Measurements from ENCODE around the gene TRABD2A. TPM values are rescaled to one million over a fixed set of nuclear protein-coding genes. Genes with fewer than 3 reads are reported as not detected.

TRABD2A gene
- total RNA-seq, 1 experiment from 2014 or later, result 0.68 TPM

DNA sequence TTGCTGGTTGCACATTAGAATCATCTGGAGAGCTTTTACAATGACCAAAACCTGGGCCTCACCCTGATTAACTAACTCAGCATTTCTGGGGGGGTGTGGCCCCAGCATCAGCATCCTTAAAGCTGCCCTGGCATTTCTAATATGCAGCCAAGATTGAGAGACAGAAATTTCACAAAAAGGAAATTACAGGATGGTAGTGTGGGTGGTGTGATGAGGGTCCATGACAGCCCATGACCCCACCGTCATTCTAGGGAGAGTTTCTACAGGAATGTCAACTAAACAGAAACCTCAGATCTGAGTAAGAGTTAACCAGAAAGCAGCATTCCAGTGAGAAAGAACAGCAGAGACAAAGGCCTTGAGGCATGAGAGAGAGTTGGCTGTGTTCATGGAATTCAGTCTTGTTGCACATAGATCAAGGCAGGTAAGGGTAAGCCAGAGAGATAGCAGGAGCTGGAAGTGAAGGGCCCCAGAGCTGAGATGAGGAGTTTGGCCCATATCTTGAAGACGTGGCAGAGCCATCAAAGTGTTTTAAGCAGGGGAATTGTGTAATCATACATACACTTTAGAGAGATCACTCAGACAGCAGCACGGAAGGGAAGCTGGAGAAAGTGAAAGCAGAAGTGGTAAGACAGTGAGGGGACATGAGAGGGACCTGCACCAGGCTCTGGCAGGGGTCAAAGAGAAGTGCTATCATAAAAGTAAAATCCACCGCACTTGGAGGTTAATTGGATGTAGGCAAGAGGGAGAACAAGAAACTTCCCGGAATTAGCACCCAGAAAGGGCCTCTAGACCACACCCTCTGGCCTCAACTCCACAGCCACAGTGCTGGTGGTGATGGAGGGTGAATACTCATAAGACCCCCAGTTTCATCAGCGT lies 7.8 kb upstream of the TRABD2A start:
- no peaks in the 10 kb centered on the region for H3K27me3 Mint-ChIP-seq (ENCODE audit: unreplicated experiment)
- TF ChIP-seq, protein P1, sequence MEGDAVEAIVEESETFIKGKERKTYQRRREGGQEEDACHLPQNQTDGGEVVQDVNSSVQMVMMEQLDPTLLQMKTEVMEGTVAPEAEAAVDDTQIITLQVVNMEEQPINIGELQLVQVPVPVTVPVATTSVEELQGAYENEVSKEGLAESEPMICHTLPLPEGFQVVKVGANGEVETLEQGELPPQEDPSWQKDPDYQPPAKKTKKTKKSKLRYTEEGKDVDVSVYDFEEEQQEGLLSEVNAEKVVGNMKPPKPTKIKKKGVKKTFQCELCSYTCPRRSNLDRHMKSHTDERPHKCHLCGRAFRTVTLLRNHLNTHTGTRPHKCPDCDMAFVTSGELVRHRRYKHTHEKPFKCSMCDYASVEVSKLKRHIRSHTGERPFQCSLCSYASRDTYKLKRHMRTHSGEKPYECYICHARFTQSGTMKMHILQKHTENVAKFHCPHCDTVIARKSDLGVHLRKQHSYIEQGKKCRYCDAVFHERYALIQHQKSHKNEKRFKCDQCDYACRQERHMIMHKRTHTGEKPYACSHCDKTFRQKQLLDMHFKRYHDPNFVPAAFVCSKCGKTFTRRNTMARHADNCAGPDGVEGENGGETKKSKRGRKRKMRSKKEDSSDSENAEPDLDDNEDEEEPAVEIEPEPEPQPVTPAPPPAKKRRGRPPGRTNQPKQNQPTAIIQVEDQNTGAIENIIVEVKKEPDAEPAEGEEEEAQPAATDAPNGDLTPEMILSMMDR (IDR thresholded peaks at IDR 0.05; ENCODE audit: unreplicated experiment), result no peak
- no peaks in the 10 kb centered on the region for H3K36me3 Mint-ChIP-seq (ENCODE audit: insufficient read depth, unreplicated experiment)
- no peak for DNase-seq
- peaks cover 13% of the 10 kb centered on the region for H3K4me1 Mint-ChIP-seq (ENCODE audit: low read depth, unreplicated experiment)
- CTCF ChIA-PET, result interaction anchor here (0.6 to 0.9 kb wide), 2 partner anchors 37 to 379 kb away, joined by 3 to 12 read pairs; no protein-coding TSS in a partner anchor
- intact Hi-C loops (cut with micrococcal nuclease; ENCODE audit: unreplicated experiment), result no loop called here
- H3K4me3 Mint-ChIP-seq (ENCODE audit: low read depth, unreplicated experiment), result peak overlapping the region; percentile 10
- peak overlapping the region; percentile 12 for H3K27ac Mint-ChIP-seq (ENCODE audit: unreplicated experiment)
- no peaks in the 10 kb centered on the region for H3K9me3 Mint-ChIP-seq (ENCODE audit: low read depth, unreplicated experiment)
- no TSS peak for BruUV-seq (replicated peaks)

- TF ChIP-seq, protein P1 (IDR thresholded peaks at IDR 0.05; ENCODE audit: unreplicated experiment), result no peak
- intact Hi-C loops (cut with micrococcal nuclease; ENCODE audit: unreplicated experiment), result no loop called here
- no TSS peak for BruUV-seq (replicated peaks)
- no peak overlapping the region for H3K4me3 Mint-ChIP-seq (ENCODE audit: low read depth, unreplicated experiment)
- DNase-seq, result no peak
- H3K4me1 Mint-ChIP-seq (ENCODE audit: low read depth, unreplicated experiment), result peaks cover 22% of the 10 kb centered on the region
- H3K27me3 Mint-ChIP-seq (ENCODE audit: unreplicated experiment), result peaks cover 1% of the 10 kb centered on the region
- peaks cover 3% of the 10 kb centered on the region for H3K36me3 Mint-ChIP-seq (ENCODE audit: insufficient read depth, unreplicated experiment)
- CTCF ChIA-PET, result interaction anchor here (1.0 kb wide), 1 partner anchor 39 kb away, joined by 3 read pairs; no protein-coding TSS in a partner anchor
- H3K9me3 Mint-ChIP-seq (ENCODE audit: low read depth, unreplicated experiment), result no peaks in the 10 kb centered on the region
- no peak overlapping the region for H3K27ac Mint-ChIP-seq (ENCODE audit: unreplicated experiment)
Observed at GRCh38 chr2:84886791-84887190, 5.9 kb upstream of the TRABD2A start.

GRCh38 chr2:84885111-84885510 lies 4.2 kb upstream of the TRABD2A start:
- TF ChIP-seq, protein P1 (IDR thresholded peaks at IDR 0.05; ENCODE audit: unreplicated experiment), result no peak
- no TSS peak for BruUV-seq (replicated peaks)
- no peak overlapping the region for H3K27ac Mint-ChIP-seq (ENCODE audit: unreplicated experiment)
- no peak for DNase-seq
- intact Hi-C loops (cut with micrococcal nuclease; ENCODE audit: unreplicated experiment), result no loop called here
- H3K36me3 Mint-ChIP-seq (ENCODE audit: insufficient read depth, unreplicated experiment), result peaks cover 20% of the 10 kb centered on the region
- H3K4me1 Mint-ChIP-seq (ENCODE audit: low read depth, unreplicated experiment), result peaks cover 36% of the 10 kb centered on the region
- no peaks in the 10 kb centered on the region for H3K9me3 Mint-ChIP-seq (ENCODE audit: low read depth, unreplicated experiment)
- CTCF ChIA-PET, result interaction anchor here (0.6 kb wide), 1 partner anchor 437 kb away, joined by 3 read pairs; no protein-coding TSS in a partner anchor
- H3K4me3 Mint-ChIP-seq (ENCODE audit: low read depth, unreplicated experiment), result no peak overlapping the region
- H3K27me3 Mint-ChIP-seq (ENCODE audit: unreplicated experiment), result peaks cover 18% of the 10 kb centered on the region

- Mint-ChIP-seq H3K27me3 (ENCODE audit: unreplicated experiment) (peaks cover 24% of the 10 kb centered on the region), H3K27ac (ENCODE audit: unreplicated experiment) (no peak overlapping the region), H3K4me3 (ENCODE audit: low read depth, unreplicated experiment) (no peak overlapping the region), H3K4me1 (ENCODE audit: low read depth, unreplicated experiment) (peaks cover 37% of the 10 kb centered on the region), H3K36me3 (ENCODE audit: insufficient read depth, unreplicated experiment) (peaks cover 20% of the 10 kb centered on the region), H3K9me3 (ENCODE audit: low read depth, unreplicated experiment) (no peaks in the 10 kb centered on the region)
- TF ChIP-seq, protein P1 (IDR thresholded peaks at IDR 0.05; ENCODE audit: unreplicated experiment), result no peak
- intact Hi-C loops (cut with micrococcal nuclease; ENCODE audit: unreplicated experiment), result loop anchor here (5.0 kb wide), 2 partner anchors 77 to 387 kb away; no protein-coding TSS in a partner anchor
- DNase-seq, result no peak
- BruUV-seq (replicated peaks), result no TSS peak
- CTCF ChIA-PET, result interaction anchor here (0.6 kb wide), 1 partner anchor 436 kb away, joined by 3 read pairs; no protein-coding TSS in a partner anchor
Observed at GRCh38 chr2:84884449-84884848, 3.6 kb upstream of the TRABD2A start.
